Mammary epithelial cell (primary cell): ENCODE measurements around the gene APOA1.

Experiments used
- EZH2 ChIP-seq: IDR thresholded peaks from 2 replicates; pipeline ENCODE4 v1.6.1; 2012; ENCODE audit warnings: low read length, inconsistent platforms, borderline replicate concordance
- TF ChIP-seq, protein P1 (sequence below), 2 donors: IDR thresholded peaks in 1 of 2; conservative IDR thresholded peaks in 1 of 2; 2 replicates each; pipeline ENCODE4 v1.5.1; 2011 to 2012; ENCODE audit warnings: inconsistent platforms in 2 of 2, low read length in 2 of 2, mild to moderate bottlenecking in 2 of 2, control low read depth in 1 of 2, low read depth in 1 of 2; ENCODE audit not compliant: insufficient read depth in 1 of 2; ENCODE audit errors: extremely low read depth in 1 of 2

- TF ChIP-seq, protein P1, sequence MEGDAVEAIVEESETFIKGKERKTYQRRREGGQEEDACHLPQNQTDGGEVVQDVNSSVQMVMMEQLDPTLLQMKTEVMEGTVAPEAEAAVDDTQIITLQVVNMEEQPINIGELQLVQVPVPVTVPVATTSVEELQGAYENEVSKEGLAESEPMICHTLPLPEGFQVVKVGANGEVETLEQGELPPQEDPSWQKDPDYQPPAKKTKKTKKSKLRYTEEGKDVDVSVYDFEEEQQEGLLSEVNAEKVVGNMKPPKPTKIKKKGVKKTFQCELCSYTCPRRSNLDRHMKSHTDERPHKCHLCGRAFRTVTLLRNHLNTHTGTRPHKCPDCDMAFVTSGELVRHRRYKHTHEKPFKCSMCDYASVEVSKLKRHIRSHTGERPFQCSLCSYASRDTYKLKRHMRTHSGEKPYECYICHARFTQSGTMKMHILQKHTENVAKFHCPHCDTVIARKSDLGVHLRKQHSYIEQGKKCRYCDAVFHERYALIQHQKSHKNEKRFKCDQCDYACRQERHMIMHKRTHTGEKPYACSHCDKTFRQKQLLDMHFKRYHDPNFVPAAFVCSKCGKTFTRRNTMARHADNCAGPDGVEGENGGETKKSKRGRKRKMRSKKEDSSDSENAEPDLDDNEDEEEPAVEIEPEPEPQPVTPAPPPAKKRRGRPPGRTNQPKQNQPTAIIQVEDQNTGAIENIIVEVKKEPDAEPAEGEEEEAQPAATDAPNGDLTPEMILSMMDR (conservative IDR thresholded peaks at IDR 0.05 in 1 of 2, IDR thresholded peaks at IDR 0.05 in 1 of 2; ENCODE audit: extremely low read depth in 1 of 2, insufficient read depth in 1 of 2, low read depth in 1 of 2, low read length in 2 of 2): no peak
- TF ChIP-seq EZH2: no peak
Observed at GRCh38 chr11:116791813-116792143, 45.6 kb downstream of the APOA1 start, which contains the start of gene APOA5.
